ENCODE results near the gene LRRC71.

The LRRC71 gene

DNA sequence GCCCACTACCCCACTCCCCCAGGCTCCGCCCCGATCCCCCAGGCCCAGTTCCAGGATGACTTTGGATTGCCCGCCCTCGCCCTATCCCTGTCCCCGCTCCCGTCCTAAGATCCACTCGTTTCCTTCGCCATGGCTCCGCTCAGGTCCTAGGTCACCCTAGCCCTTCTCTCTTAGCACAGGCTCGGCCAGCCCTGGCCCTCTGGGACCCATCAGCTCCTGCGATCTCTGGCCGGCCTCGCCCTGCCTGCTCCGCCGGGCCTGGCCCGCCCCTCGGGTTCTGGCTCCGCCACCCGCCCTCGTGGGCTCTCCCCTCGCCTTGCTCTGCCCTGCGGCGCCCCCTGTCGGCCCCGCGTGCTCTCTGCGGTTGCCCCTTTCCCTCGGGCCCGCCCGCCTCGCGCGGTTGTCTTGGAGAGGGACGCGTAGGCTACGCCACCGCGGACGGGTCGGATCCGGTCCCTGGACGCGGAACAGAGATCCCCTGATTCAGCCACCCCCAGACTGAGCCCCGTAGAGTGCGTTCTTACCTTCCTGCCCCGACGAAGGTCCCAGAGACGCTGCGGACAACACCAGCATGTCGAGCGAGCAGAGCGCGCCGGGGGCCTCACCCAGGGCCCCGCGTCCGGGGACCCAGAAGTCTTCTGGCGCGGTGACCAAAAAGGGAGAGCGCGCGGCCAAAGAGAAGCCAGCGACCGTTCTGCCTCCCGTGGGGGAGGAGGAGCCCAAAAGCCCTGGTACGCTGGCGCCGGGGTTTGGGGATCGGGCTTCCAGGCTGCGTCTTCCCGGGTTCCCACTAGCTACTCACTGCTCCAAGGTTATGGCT, at the start of gene LRRC71:
Gene LRRC71 (plus strand): TSS at position 400 of the 820 bp plus-strand sequence. CDS start 172 bp downstream, at position 572.
- DNase-seq, result peak; percentile 89 to 92
- TF ChIP-seq POLR2A (IDR thresholded peaks at IDR 0.05; ENCODE audit: low read length), result no peak
- TF ChIP-seq GATA1 (IDR thresholded peaks at IDR 0.05; ENCODE audit: low read depth, low read length), result peak; percentile 48

DNA sequence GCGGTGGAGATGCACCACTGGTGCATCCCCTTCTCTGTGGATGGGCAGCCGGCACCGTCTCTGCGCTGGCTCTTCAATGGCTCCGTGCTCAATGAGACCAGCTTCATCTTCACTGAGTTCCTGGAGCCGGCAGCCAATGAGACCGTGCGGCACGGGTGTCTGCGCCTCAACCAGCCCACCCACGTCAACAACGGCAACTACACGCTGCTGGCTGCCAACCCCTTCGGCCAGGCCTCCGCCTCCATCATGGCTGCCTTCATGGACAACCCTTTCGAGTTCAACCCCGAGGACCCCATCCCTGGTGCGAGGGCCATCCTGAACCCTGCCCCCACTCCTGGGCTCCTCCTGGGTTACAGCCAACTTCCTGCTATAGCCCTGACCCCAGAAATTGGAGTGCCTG, 46.8 kb upstream of the LRRC71 start:
- DNase-seq, result no peak
- TF ChIP-seq POLR2A (IDR thresholded peaks at IDR 0.05; ENCODE audit: low read length) (no peak), GATA1 (IDR thresholded peaks at IDR 0.05; ENCODE audit: low read depth, low read length) (no peak)

DNA sequence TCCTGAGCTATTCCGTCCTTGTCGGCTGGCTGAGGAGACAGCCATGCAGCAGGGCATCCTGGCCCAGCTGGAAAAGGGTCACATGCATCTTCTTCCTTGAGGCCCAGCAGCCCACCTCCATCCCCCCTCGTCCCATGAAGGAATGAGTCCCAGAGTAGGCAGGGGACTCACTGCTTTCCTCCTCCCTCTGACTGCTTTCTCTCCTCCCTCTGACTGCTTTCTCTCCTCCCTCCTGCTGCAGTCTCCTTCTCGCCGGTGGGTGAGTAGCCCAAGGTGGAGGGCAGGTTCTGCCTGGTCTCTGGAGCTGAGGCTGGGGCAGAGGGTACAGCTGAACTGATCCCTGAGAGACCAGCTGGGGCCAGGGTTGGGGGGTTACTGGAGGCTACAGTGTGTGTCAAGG, 46.3 kb upstream of the LRRC71 start:
- TF ChIP-seq GATA1 (IDR thresholded peaks at IDR 0.05; ENCODE audit: low read depth, low read length) (no peak), POLR2A (IDR thresholded peaks at IDR 0.05; ENCODE audit: low read length) (no peak)

DNA sequence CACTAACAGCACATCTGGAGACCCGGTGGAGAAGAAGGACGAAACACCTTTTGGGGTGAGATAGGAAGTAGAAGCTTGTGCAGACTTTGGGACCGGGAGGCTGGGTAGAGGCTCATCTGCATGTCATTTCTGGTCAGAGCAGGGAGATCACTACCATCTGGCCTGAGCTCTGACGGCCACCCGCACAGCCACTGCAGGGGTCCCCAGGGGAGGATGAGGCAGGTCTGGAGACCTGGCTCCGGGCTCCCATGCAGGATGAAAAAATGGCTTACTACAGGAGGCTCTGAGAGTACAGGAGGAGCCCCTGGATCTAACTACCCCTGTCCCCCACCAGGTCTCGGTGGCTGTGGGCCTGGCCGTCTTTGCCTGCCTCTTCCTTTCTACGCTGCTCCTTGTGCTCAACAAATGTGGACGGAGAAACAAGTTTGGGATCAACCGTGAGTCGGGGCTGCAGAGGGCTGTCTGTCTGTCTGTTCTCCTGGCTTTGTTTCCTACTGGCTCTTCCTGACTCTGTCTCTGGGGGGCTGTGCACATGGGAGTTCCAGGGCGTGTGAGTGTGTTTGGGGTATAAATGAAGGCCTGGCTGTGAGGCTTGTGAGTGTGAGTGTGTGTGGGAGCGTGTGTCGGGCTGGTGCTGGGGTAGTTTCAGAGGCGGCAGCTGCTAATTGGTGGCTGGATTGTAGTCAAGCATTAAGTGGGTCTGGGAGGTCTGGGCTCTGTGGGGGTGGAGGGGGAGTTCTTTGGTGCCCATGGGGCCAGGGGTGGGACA, 45.7 kb upstream of the LRRC71 start:
- TF ChIP-seq GATA1 (IDR thresholded peaks at IDR 0.05; ENCODE audit: low read depth, low read length), result no peak
- TF ChIP-seq POLR2A (IDR thresholded peaks at IDR 0.05; ENCODE audit: low read length), result no peak
- no peak for DNase-seq

More for the DNA sequence above, 46.3 kb upstream of the LRRC71 start:
- DNase-seq, result no peak

DNA sequence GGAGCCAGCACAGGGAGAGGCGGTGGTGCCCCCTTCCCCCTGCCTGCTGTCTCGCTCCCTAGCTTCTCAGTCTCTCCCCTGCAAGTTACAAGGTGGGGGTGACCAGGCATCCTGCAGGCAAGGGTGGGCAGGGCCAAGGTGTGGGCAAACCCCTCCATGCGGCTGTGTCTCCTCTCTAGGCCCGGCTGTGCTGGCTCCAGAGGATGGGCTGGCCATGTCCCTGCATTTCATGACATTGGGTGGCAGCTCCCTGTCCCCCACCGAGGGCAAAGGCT, 45.2 kb upstream of the LRRC71 start:
- TF ChIP-seq GATA1 (IDR thresholded peaks at IDR 0.05; ENCODE audit: low read depth, low read length) (no peak), POLR2A (IDR thresholded peaks at IDR 0.05; ENCODE audit: low read length) (no peak)
- DNase-seq, result no peak

DNA sequence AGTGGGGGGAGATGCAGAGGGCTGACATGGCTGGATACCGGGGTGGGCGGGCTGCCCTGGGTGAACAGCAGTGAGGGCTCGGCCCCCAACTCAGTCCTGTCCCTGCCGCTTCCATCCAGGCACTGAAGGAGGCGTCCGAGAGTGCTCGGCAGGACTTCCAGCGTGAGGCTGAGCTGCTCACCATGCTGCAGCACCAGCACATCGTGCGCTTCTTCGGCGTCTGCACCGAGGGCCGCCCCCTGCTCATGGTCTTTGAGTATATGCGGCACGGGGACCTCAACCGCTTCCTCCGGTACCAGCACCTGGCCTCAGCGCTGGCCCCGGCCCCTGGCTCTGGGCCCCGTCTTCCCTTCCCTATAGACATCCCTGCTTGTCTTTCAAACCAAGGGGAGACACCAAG, 44.2 kb upstream of the LRRC71 start:
- DNase-seq, result no peak
- TF ChIP-seq GATA1 (IDR thresholded peaks at IDR 0.05; ENCODE audit: low read depth, low read length), result no peak
- TF ChIP-seq POLR2A (IDR thresholded peaks at IDR 0.05; ENCODE audit: low read length), result no peak

DNA sequence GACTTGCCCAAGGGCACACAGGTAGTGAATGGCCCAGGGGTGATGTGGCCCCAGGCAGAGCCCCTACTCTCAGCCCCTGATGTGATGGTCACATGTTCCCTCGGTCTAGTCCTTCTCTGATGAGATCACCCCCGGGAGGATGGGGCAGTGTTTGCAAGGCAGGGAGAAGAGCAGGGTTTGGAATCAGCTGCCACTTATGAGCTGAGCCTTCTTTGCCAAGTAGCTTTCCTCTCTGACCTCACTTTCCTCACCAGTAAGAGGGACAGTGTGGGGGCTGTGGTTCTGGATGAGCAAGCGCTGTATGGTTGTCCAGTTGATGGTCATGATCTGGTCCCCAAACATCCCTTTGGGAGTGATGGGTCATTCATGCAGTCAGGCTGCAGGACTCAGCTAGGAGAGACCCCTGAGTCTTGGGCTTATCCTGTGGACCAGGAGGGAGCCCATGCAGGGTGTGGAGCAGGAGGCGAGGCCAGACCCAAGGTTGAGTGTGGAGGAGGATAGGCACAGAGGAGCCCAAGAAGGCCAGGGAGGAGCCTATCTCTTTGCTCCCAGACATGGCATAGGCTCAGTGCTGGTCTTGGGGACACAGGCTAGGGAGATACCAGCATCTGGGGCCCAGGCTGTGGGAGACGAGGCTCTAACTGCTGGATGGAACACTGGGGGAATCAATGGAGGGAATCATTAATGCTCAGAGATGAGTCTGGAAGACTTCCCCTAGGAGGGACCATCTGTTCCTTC, 42.8 kb upstream of the LRRC71 start:
- TF ChIP-seq POLR2A (IDR thresholded peaks at IDR 0.05; ENCODE audit: low read length), result peak; percentile 39
- TF ChIP-seq GATA1 (IDR thresholded peaks at IDR 0.05; ENCODE audit: low read depth, low read length), result no peak
- DNase-seq, result peak; percentile 38 to 73

DNA sequence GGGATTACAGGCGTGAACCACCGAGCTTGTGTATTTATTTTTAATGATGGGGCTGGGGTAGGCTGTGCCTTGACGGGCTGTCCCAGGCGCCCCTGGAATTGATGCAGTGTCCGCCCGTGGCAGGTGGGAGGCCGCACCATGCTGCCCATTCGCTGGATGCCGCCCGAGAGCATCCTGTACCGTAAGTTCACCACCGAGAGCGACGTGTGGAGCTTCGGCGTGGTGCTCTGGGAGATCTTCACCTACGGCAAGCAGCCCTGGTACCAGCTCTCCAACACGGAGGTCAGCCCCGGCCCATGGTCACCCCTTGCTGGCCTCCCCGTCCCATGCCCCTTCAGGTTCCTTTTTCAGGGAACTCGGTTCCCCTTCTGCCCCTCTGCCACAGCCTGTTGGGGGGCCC, 40.6 kb upstream of the LRRC71 start:
- no peak for TF ChIP-seq GATA1 (IDR thresholded peaks at IDR 0.05; ENCODE audit: low read depth, low read length)
- no peak for TF ChIP-seq POLR2A (IDR thresholded peaks at IDR 0.05; ENCODE audit: low read length)
- no peak for DNase-seq

DNA sequence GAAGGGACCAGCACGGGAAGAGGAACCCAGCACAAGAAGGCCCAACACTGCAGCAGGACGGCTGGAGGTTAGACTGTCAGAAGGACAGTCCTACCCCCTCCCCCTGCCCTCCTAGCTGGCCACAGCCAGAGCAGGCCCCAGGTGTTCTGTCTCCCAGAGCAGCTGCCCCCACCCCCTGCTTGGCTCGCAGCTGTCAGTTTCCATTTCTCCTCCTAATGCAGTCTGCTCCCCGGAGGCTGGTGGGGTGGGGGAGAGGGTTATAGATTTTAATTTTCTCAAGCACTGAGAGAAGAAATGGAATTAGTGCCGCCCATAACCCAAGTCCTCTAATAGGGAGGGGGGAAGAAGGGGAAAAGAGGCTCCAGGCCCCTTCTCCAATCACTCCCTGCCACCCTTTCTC, 40.0 kb upstream of the LRRC71 start:
- no peak for TF ChIP-seq GATA1 (IDR thresholded peaks at IDR 0.05; ENCODE audit: low read depth, low read length)
- no peak for TF ChIP-seq POLR2A (IDR thresholded peaks at IDR 0.05; ENCODE audit: low read length)

DNA sequence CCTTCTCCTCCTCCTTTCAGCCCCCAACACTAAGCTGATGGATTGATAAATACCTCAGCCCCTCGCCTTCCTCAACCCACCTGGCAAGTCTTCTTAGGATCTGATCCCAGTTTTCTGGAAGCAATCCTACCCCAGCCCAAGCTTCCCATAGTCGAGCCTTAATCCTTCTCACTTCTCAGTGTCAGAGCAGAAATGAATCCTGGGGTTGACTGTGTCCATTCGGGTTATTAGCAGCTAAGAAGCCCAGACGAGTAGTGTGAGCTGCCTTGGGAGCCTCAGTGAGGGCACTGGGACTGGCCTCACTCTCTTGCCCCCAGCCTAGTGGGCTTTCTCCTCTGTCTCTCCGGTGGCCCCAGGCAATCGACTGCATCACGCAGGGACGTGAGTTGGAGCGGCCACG, 39.3 kb upstream of the LRRC71 start:
- DNase-seq, result no peak
- TF ChIP-seq GATA1 (IDR thresholded peaks at IDR 0.05; ENCODE audit: low read depth, low read length) (no peak), POLR2A (IDR thresholded peaks at IDR 0.05; ENCODE audit: low read length) (no peak)

More for the DNA sequence above, 40.0 kb upstream of the LRRC71 start:
- DNase-seq, result no peak

DNA sequence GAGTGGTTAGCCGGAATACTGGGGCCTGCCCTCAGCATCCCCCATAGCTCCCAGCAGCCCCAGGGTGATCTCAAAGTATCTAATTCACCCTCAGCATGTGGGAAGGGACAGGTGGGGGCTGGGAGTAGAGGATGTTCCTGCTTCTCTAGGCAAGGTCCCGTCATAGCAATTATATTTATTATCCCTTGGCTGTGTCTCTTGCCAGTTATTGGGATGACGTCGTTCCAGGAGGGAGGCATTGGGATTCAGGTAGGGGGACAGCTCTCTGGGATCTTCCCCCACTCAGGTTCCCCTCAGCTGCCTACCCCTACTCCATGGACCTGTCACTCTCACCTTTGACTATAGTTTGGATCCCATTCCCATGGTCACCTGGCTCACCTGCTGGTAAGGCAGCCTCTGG, 38.8 kb upstream of the LRRC71 start:
- TF ChIP-seq GATA1 (IDR thresholded peaks at IDR 0.05; ENCODE audit: low read depth, low read length), result no peak
- no peak for TF ChIP-seq POLR2A (IDR thresholded peaks at IDR 0.05; ENCODE audit: low read length)
- DNase-seq, result no peak

DNA sequence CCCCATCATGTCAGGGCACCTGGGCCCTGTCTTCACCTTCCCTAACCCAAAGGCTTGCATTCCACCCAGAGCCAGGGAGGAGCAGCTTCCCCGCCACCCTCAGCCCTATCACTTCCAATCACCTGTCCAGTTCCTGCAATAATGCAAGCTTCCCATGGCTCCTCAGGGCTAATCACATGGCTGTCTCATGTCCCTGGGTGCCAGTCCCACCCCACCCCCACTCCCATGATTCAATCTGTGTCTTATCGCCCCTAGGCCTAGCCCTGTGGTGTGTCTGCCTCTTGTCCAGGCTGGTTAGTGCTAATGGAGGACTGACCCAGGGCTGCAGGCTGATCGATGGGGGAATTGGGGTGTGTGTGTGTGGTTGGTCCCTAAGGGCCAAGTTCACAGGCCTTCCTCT, 37.9 kb upstream of the LRRC71 start:
- TF ChIP-seq POLR2A (IDR thresholded peaks at IDR 0.05; ENCODE audit: low read length), result no peak
- TF ChIP-seq GATA1 (IDR thresholded peaks at IDR 0.05; ENCODE audit: low read depth, low read length), result no peak
- DNase-seq, result no peak

DNA sequence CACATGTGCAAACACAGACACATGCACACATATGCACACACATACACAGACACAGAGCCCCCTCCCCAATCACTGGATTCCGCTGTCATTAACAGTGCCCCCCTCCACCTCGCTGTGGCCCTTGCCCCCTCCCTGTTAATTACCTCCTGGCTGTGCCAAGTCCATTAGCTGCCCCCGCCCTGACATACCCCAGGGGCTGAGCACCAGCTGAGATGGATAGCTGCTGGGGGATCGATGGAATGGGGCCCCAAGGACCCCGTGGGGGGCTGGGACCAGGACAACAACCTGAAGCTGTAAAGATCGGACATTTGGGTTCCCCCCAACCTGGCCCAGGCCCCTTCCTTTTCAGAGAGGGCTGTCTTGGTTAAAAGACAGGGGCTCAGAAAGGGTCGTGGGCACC, 36.5 kb upstream of the LRRC71 start:
- no peak for TF ChIP-seq GATA1 (IDR thresholded peaks at IDR 0.05; ENCODE audit: low read depth, low read length)
- no peak for TF ChIP-seq POLR2A (IDR thresholded peaks at IDR 0.05; ENCODE audit: low read length)
- no peak for DNase-seq

DNA sequence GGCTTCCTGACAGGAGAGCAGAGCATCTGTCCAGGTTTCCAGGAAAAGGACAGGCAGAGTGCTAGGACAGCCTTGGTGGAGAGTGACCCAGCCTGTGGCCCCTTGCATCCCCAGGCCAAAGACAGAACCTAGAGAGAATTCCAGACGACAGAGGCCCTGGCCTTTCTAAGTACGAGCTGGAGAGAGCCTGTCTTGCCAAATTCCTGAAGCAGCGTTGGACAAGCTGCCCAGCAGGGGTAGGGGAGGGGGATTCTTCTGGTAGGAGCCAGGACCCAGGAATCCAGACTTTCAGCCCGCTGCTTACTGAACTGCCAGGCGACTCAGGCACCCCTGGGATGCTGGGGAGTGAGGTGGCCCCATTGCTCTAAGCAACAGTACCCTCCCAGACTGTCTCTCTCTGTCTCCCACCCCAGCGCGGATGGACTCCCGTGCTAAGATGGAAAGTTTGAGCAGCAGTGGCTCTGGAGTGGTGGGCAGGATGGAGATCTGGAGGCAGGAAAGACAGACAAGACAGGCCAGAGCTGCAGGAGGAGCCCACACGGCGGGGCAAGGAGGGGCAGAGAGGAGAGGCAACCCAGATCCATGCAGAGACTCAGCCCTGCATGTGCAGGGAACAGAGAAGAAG, 35.8 kb upstream of the LRRC71 start:
- DNase-seq, result no peak
- TF ChIP-seq GATA1 (IDR thresholded peaks at IDR 0.05; ENCODE audit: low read depth, low read length), result no peak
- TF ChIP-seq POLR2A (IDR thresholded peaks at IDR 0.05; ENCODE audit: low read length), result no peak

Data from erythroblast (primary cell).